Panc1 (cell line): ENCODE data around the gene ATP2B2. TPM values are rescaled to one million over a fixed set of nuclear protein-coding genes. Genes with fewer than 3 reads are reported as not detected.

Experiments
- ATAC-seq: fragments of 200-7000 bp; cut with Tn5 transposase; 2 replicates; pipeline ENCODE4 v1.9.1; 2020; ENCODE audit warnings: mild to moderate bottlenecking, moderate library complexity
- BruUV-seq: library from RNA; stranded (reverse); fragments of 400-500 nt; replicated peaks from 2 replicates; lab custom pipeline; 2021; lab: Mats Ljungman, UMichigan
- CTCF ChIA-PET: fragments of 300-600 bp; sonication (Branson Sonifier 250); formaldehyde crosslinking; loops from one replicate; lab custom pipeline; 2022; ENCODE audit warnings: antibody characterized with exemption; lab: Charles Lee
- POLR2A ChIA-PET: fragments of 300-600 bp; sonication (Branson Sonifier 250); formaldehyde crosslinking; loops from one replicate; lab custom pipeline; 2022; ENCODE audit warnings: antibody characterized with exemption; lab: Charles Lee
- DNase-seq: peaks from one replicate; pipeline ENCODE4 v3.0.0-alpha.2; 2010; ENCODE audit warnings: low read depth, low spot score
- H3K27ac ChIP-seq: 2 replicates; pipeline ENCODE4 v1.5.1; 2011; ENCODE audit warnings: mild to moderate bottlenecking, low read length, inconsistent platforms
- H3K27me3 ChIP-seq: fragments of 200-500 bp; sonication (Bioruptor generic); 2 replicates; pipeline ENCODE4 v1.6.0; 2014; ENCODE audit warnings: low read length, inconsistent platforms; ENCODE audit not compliant: control insufficient read depth, insufficient read depth
- H3K36me3 ChIP-seq: fragments of 200-500 bp; sonication (Bioruptor generic); 2 replicates; pipeline ENCODE4 v1.5.1; 2014; ENCODE audit warnings: inconsistent platforms, mild to moderate bottlenecking, low read length, moderate library complexity; ENCODE audit not compliant: control insufficient read depth, insufficient read depth
- H3K4me1 ChIP-seq: 2 replicates; pipeline ENCODE4 v1.5.1; 2011; ENCODE audit warnings: inconsistent platforms, mild to moderate bottlenecking, low read length, moderate library complexity; ENCODE audit not compliant: control insufficient read depth, insufficient read depth
- H3K4me3 ChIP-seq, 2 experiments: 2 replicates each; pipeline ENCODE4 v1.5.1; 2011 to 2012; ENCODE audit warnings: low read depth in 2 of 2, low read length in 2 of 2, mild to moderate bottlenecking in 2 of 2, inconsistent platforms in 1 of 2, moderate library complexity in 1 of 2
- H3K9me3 ChIP-seq: fragments of 200-500 bp; sonication (Bioruptor generic); 2 replicates; pipeline ENCODE4 v1.5.1; 2014; ENCODE audit warnings: low read depth, mild to moderate bottlenecking, inconsistent platforms, low read length, moderate library complexity; ENCODE audit not compliant: control insufficient read depth, insufficient read depth
- CTCF ChIP-seq: fragments of 450-650 bp; IDR thresholded peaks from 2 replicates; pipeline ENCODE4 v1.5.1; 2017; ENCODE audit warnings: mild to moderate bottlenecking
- POLR2AphosphoS5 ChIP-seq: IDR thresholded peaks from 2 replicates; pipeline ENCODE4 v1.6.1; 2012; ENCODE audit warnings: mild to moderate bottlenecking, low read depth, low read length, moderate library complexity
- REST ChIP-seq, 2 experiments: IDR thresholded peaks; 2 replicates each; pipeline ENCODE4 v1.6.1; 2011 to 2012; ENCODE audit warnings: low read depth in 2 of 2, control low read depth in 1 of 2, low read length in 1 of 2, mild to moderate bottlenecking in 1 of 2, moderate library complexity in 1 of 2; ENCODE audit not compliant: insufficient read depth in 1 of 2
- SIN3A ChIP-seq: IDR thresholded peaks from 2 replicates; pipeline ENCODE4 v1.6.1; 2012; ENCODE audit warnings: low read depth, mild to moderate bottlenecking, low read length, moderate library complexity, borderline replicate concordance; ENCODE audit not compliant: insufficient read depth
- TCF7L2 ChIP-seq: IDR thresholded peaks from 2 replicates; pipeline ENCODE4 v1.6.1; 2011; ENCODE audit warnings: mild to moderate bottlenecking, low read depth, low read length, inconsistent platforms
- in situ Hi-C: cut with HindIII; loops from 2 replicates; pipeline ENCODE4 v1.10.0; 2016; ENCODE audit warnings: low sequenced_read_pairs, low pct_unique_long_range_greater_than_20kb
- intact Hi-C: fragments of 100-400 bp; cut with micrococcal nuclease; formaldehyde crosslinking; loops from one replicate; pipeline ENCODE4 v1.10.0; 2022; ENCODE audit not compliant: unreplicated experiment
- total RNA-seq: library from RNA; stranded (reverse); gene quantifications from one replicate; pipeline ENCODE4 v1.2.1, GENCODE V29; 2021; ENCODE audit not compliant: unreplicated experiment

Gene ATP2B2
- total RNA-seq, 1 experiment from 2014 or later = not detected

DNA sequence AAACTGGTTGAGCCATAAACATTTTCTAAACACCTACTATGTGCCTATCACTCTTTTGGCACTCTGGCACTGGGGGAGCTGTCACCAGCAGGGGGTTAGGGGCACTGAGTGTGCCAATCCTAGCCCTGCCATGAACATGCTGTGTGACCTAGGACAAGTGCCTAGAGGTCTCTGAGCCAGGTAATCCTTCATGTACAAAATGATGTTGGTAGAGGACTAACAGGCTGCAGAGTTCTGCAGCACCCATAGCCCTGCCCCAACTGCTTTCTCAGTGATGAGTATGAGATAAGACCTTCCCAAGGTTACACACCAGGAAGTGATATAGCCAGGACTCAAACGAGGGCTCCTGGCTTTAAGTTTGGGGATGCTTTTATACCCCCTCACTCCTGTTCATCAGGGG lies 99.6 kb downstream of the ATP2B2 start:
- Histone ChIP-seq H3K27ac (no peak overlapping the region), H3K9me3 (no peaks in the 10 kb centered on the region), H3K27me3 (no peaks in the 10 kb centered on the region), H3K4me1 (no peaks in the 10 kb centered on the region), H3K4me3 (no peak overlapping the region), H3K36me3 (no peaks in the 10 kb centered on the region)
- ATAC-seq (no peak), DNase-seq (no peak)
- CTCF ChIA-PET = interaction anchor here (0.6 kb wide), 1 partner anchor 62 kb away, joined by 5 read pairs; no protein-coding TSS in a partner anchor
- TF ChIP-seq REST (IDR thresholded peaks at IDR 0.05; ENCODE audit: insufficient read depth in 1 of 2, low read depth in 2 of 2, low read length in 1 of 2) (no peak), TCF7L2 (no peak), CTCF (no peak), SIN3A (no peak), POLR2AphosphoS5 (no peak)
- POLR2A ChIA-PET = no interaction called here
- intact Hi-C loops (no loop called here), in situ Hi-C loops (no loop called here)
- no TSS peak for BruUV-seq

- Histone ChIP-seq H3K9me3 (no peaks in the 10 kb centered on the region), H3K27ac (no peak overlapping the region), H3K36me3 (no peaks in the 10 kb centered on the region), H3K4me3 (no peak overlapping the region), H3K4me1 (no peaks in the 10 kb centered on the region), H3K27me3 (no peaks in the 10 kb centered on the region)
- POLR2A ChIA-PET = no interaction called here
- in situ Hi-C loops = no loop called here
- TF ChIP-seq SIN3A = no peak
- no peak for TF ChIP-seq TCF7L2
- TF ChIP-seq CTCF = no peak
- no peak for TF ChIP-seq POLR2AphosphoS5
- no peak for TF ChIP-seq REST (IDR thresholded peaks at IDR 0.05; ENCODE audit: insufficient read depth in 1 of 2, low read depth in 2 of 2, low read length in 1 of 2)
- DNase-seq (no peak), ATAC-seq (no peak)
- CTCF ChIA-PET = interaction anchor here (0.5 to 0.6 kb wide), 2 partner anchors 122 to 279 kb away, joined by 3 read pairs; no protein-coding TSS in a partner anchor
- intact Hi-C loops = no loop called here
- no TSS peak for BruUV-seq
Measured at GRCh38 chr3:10404876-10405275, 100.5 kb downstream of the ATP2B2 start.
